Measurements from ENCODE around the gene PITX2. TPM values are rescaled to one million over a fixed set of nuclear protein-coding genes. Genes with fewer than 3 reads are reported as not detected.

PITX2 gene
- total and polyA plus RNA-seq, 2 of the 8 experiments (the other 6 are each of a cell fraction or from before 2014, with no cell fraction given): 0.09 to 0.67 TPM

GRCh38 chr4:110626532-110627153, 3.8 kb upstream of the PITX2 start:
- H2BK15ac ChIP-seq (ENCODE audit: low read length): peak overlapping the region; percentile 81; the same call in 1 of the 2 replicates
- no peaks in the 10 kb centered on the region for H3K79me1 ChIP-seq (ENCODE audit: low read depth, low read length)
- no peak for DNase-seq (ENCODE audit: low read depth in 1 of 2, low spot score in 2 of 2)
- ChIA-PET CTCF (ENCODE audit: partially characterized antibody) (interaction anchor here (1.0 kb wide), 2 partner anchors 583 to 1223 kb away, joined by 3 read pairs; no protein-coding TSS in a partner anchor), POLR2A (ENCODE audit: partially characterized antibody) (interaction anchor here (2.4 kb wide), 1 partner anchor 11 kb away, joined by 9 read pairs; no protein-coding TSS in a partner anchor)
- H4K20me1 ChIP-seq (replicated peaks in 1 of 2; ENCODE audit: control insufficient read depth in 1 of 2, insufficient read depth in 2 of 2, low read length in 2 of 2): peaks cover 3 to 22% of the 10 kb centered on the region in 2 experiments
- no peak overlapping the region for H2BK12ac ChIP-seq (ENCODE audit: low read depth, low read length)
- no peak overlapping the region for H3K23ac ChIP-seq (ENCODE audit: insufficient read length)
- peaks cover 0 to 2% (median 0%) of the 10 kb centered on the region in 4 experiments; a peak in 1 of 8 replicates for H3K36me3 ChIP-seq (ENCODE audit: control insufficient read depth in 2 of 4, insufficient read depth in 4 of 4, low read length in 3 of 4)
- H3K18ac ChIP-seq (ENCODE audit: extremely low read depth, low read length): no peak overlapping the region
- peaks cover 0 to 18% (median 14%) of the 10 kb centered on the region in 4 experiments; a peak in 6 of 7 replicates for H3K4me1 ChIP-seq (replicated peaks in 1 of 4; ENCODE audit: control insufficient read depth in 3 of 4, insufficient read depth in 4 of 4, low read length in 3 of 4)
- no peak overlapping the region for H4K8ac ChIP-seq (ENCODE audit: extremely low read depth, insufficient read depth, low read length)
- H3K23me2 ChIP-seq (ENCODE audit: low read depth, low read length): peaks cover 15% of the 10 kb centered on the region
- no peaks in the 10 kb centered on the region for H3K79me2 ChIP-seq (ENCODE audit: control insufficient read depth in 1 of 2, insufficient read depth in 2 of 2, low read length in 2 of 2)
- no peak overlapping the region for H3K4ac ChIP-seq (replicated peaks; ENCODE audit: insufficient read length, low read depth, low read length)
- H4K5ac ChIP-seq (ENCODE audit: insufficient read length, low read depth, low read length): no peak overlapping the region
- 9% methylated on average over 13 of the region's 13 CpGs; no CpG with 5 or more reads in 1 of the 2 experiments for WGBS, 2 experiments (ENCODE audit: extremely low coverage in 1 of 2, insufficient coverage in 1 of 2, insufficient read length in 1 of 2, insufficient replicate concordance in 2 of 2, low coverage in 1 of 2, low lambda C conversion rate in 2 of 2, missing lambda C conversion rate in 1 of 2)
- no peak overlapping the region for H2AFZ ChIP-seq (ENCODE audit: low read length)
- no peak overlapping the region for H3K56ac ChIP-seq (replicated peaks; ENCODE audit: insufficient read length, low read depth, low read length)
- no peak overlapping the region for H4K91ac ChIP-seq (replicated peaks; ENCODE audit: insufficient read length, low read length)
- H3K9ac ChIP-seq (replicated peaks in 1 of 4; ENCODE audit: extremely low read depth in 1 of 4, low read depth in 3 of 4, low read length in 3 of 4): no peak overlapping the region
- no peak overlapping the region; a peak in 1 of 8 replicates for H3K4me3 ChIP-seq (ENCODE audit: extremely low read depth in 1 of 4, insufficient read depth in 2 of 4, low read depth in 3 of 4, low read length in 4 of 4)
- H2BK120ac ChIP-seq (replicated peaks; ENCODE audit: low read depth, low read length): no peak overlapping the region
- H2BK5ac ChIP-seq (ENCODE audit: low read depth, low read length): no peak overlapping the region
- H2BK20ac ChIP-seq (ENCODE audit: low read length): no peak overlapping the region
- H3K27me3 ChIP-seq (replicated peaks in 1 of 4; ENCODE audit: control insufficient read depth in 3 of 4, extremely low read depth in 1 of 4, insufficient read depth in 3 of 4, low read length in 3 of 4): peaks cover 83 to 98% (median 94%) of the 10 kb centered on the region in 4 experiments
- FAIRE-seq: no peak
- no peak overlapping the region for H3K14ac ChIP-seq (ENCODE audit: insufficient read length)
- H2AK5ac ChIP-seq (ENCODE audit: low read depth, low read length): no peak overlapping the region
- peak overlapping the region in 1 of 2 experiments; percentile 36; a peak in 2 of 4 replicates for H3K4me2 ChIP-seq (ENCODE audit: insufficient read depth in 1 of 2, low read depth in 2 of 2, low read length in 2 of 2)
- no peaks in the 10 kb centered on the region for H3K9me3 ChIP-seq (ENCODE audit: insufficient read depth in 2 of 2, low read depth in 1 of 2, low read length in 1 of 2)
- no peak overlapping the region for H3K27ac ChIP-seq (ENCODE audit: low read depth, low read length)
- TF ChIP-seq USF2 (IDR thresholded peaks at IDR 0.05; ENCODE audit: low read length) (0 out of 2 replicates have a peak, but pooled peaks have one; percentile 36), BACH1 (IDR thresholded peaks at IDR 0.05; ENCODE audit: low read length) (0 out of 2 replicates have a peak, but pooled peaks have one; percentile 10), SUZ12 (IDR thresholded peaks at IDR 0.05; ENCODE audit: low read length) (peak; percentile 83), EP300 (IDR thresholded peaks at IDR 0.05; ENCODE audit: borderline replicate concordance in 1 of 2, low read depth in 2 of 2, low read length in 2 of 2) (no peak), MAX (IDR thresholded peaks at IDR 0.05) (peak; percentile 59; the same call in 1 of the 2 replicates), RNF2 (IDR thresholded peaks at IDR 0.05; ENCODE audit: borderline replicate concordance, low read depth, low read length, missing control alignments, poor library complexity, severe bottlenecking) (peak; percentile 77), CTCF (IDR thresholded peaks at IDR 0.05; ENCODE audit: control extremely low read depth in 1 of 3, insufficient read depth in 1 of 3, low read depth in 1 of 3, low read length in 3 of 3) (no peak)
